NCI-H2107 (cell line): ENCODE results near the gene PCK1.

ENCODE experiments used
- DNase-seq: peaks from one replicate; lab custom pipeline; 2025; lab: John Stamatoyannopoulos, UW

Gene PCK1

DNA sequence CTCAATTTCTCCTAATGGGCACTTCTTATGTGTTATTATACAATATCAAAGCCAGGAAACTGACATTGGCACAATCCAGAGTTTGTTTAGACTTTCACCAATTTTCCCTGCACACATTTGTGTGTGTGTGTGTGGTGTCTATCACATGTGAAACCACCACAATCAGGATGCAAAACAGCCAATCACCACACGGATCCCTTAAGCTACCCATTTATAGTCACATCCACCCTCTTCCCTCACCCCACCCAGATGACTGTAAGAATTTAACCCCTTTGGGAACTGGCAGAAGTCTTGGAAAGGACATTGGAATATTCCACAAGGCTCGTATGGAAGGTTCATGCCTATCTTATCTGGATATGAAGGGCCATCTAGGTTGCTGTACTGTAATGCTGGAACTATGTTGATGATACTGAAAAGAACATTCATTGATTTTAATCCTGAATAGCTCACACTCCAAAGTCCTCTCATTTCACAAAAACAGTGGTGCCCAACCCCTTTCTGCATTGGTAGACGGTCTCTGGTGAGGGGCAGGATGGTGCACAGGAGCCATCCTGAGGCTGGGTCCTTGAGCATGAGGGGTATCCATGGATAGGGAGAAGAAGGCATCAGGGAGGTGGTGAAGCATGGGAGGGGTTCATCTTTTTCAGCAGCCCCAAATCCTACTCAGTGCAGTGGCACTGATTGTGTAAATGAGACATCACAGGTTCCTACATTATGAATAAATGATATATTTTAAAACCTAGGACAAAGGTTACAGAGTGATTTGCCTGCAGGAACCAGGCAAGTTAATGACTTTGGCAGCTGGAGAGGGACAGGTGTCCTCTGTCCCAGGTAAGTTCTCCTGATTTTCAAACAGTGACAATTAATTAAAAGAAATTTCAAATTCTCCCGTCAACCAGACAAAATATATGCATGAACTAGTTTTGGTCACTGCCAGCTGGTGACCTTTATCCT, 23.9 kb upstream of the PCK1 start:
- DNase-seq = no peak

DNA sequence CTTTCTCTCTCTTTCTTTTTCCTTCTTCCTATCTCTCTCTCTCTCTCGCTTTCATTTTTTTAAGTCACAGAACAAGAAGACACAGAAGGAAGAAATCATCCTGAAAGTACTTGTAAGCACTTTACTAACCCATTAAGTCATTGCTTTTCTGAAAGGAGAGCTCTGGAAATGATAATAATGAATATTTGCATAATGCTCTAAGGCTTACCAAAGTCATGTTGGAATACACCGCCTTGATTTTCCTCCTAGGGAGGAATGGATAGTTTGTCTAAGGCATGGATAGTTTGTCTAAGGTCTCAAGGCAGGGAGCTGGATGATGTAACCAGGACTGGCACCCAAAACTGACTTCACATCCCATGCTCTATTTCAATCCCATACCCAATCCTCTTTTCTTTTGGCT, 23.1 kb upstream of the PCK1 start:
- DNase-seq = no peak

DNA sequence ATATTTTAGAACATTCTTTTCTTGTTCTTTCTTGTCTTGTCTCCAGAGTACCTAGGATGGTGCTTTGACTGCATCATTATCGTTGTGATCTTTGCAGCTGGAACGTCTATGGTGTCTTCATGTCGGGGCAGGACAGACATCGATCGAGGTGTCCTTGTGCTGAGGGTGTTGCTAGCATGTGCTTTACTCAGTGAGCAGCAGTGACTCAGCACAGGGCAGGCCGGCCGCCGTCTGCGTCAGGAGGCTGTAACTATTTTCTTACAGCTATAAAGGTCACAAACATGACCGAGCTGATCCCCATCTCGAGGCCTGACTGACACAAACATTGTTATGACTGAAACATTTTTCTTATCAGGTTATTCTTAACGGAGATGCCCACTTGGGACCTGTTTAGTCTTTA, 21.0 kb upstream of the PCK1 start:
- DNase-seq = no peak

DNA sequence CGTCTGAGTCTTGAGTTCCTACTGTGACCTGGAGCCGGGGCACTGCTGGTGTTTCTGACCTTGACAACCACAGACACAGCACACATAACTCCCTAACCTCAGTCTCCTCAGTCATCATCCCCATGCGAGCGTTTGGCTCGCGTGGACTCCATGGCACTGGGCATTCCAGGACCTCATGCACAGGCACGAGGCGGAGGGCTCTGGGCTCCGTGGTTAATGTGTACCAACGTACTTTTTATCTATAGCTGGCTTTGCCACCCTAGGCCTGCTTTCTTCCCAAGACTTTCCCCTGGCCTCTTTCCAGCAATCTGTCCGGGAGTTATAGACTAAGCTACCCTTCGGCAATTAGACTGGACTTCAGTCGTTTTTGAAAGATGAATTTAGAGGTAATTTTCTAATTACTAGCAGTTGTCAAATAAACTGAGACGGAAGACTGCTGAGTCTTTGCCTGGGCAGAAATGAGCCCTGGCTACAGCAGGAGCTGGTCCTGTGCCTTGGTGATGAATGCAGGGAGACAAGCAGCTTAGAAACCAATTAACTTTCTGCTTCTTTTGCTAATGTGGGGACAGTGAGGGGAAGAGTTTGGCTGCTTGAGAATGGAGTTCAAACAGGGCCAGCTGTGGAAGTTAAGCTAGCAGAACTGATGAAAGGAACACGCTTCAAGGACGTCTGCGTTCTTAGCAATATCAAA, 19.9 kb upstream of the PCK1 start:
- no peak for DNase-seq

DNA sequence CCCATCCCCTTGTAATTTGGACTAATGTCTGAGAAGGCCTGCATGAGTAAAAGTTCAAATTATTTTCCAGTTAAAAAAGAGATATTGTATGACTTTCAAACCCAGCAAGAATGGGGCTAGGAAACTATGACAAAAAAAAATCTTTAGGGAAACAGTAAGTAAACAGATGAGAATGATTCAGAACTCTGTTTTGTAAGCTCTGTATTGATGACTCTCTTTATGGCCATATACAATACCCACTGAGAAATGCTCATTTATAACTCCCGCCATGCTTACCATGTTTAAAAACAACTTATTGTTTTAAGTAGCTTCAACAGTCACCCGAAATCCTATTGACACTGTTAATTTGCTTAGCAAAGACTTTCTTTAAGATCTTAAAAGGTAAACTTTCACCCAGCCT, 17.2 kb upstream of the PCK1 start:
- DNase-seq = no peak

DNA sequence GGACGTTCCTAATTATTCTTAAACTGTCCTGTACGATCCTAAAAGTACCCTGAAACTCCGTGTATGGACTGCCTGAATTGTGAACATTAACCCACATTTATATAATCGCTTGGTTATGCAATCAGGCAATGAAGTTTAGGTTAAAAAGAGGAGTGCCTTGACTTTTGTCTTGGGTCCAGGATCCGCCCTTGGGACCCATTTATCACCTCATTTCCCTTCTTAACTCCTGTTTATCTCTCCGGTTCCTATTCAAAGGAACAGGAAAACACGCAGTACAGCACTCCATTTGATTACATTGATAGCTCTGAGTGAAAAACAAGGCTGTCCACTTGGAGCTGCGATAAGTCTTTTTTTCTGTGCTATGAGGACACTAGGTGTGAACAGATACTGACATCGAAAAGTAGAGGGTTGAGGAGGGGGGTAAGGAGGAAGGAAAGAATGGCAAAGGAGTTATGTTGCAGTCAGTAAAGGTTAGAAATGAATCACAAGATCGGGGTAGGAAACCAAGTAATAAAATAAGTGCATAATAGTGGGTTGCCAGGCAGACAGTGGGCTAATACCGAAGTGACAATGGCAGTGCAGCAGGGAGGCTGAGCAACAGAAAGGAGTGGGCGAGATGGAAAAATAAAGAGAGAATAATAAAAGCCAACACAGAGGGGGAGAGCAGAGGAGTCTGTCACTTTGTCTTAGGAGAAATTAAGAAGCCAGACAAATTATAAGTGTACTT, 15.9 kb upstream of the PCK1 start:
- no peak for DNase-seq

DNA sequence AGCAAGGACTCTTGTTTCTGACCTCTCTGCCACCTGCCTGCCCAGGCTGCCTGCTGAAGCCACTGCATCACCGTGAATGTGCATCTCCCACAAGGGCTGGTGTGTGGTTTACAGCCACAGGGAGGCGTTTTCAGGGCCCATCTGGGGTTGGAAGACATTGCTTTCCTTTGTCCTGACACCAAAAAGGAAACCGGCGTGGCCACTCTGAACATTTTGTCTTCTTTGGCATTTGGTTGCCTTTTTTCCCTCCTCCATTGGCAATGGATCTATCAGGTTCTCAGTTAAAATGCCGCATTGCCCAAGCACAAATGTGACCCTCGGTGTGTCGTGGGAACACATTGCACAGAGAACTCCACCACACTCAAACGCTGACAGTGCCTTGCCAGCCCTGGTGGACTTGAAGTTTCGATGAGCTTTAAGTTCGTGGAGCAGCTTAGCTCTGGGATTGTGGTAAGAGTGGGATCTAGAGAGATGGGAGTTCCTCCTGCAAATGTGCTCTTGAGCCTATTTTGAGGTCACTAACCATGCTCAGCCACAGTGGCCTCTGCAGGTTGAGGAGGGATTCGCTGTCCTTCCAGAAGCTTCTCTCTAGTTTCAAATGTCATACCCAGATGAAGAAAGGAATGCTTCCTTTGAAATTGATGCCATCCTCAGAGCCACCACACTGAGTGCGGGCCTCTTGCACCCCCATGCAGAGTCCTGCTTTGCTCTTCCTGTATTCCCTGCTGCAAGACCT, 14.8 kb upstream of the PCK1 start:
- DNase-seq = no peak

DNA sequence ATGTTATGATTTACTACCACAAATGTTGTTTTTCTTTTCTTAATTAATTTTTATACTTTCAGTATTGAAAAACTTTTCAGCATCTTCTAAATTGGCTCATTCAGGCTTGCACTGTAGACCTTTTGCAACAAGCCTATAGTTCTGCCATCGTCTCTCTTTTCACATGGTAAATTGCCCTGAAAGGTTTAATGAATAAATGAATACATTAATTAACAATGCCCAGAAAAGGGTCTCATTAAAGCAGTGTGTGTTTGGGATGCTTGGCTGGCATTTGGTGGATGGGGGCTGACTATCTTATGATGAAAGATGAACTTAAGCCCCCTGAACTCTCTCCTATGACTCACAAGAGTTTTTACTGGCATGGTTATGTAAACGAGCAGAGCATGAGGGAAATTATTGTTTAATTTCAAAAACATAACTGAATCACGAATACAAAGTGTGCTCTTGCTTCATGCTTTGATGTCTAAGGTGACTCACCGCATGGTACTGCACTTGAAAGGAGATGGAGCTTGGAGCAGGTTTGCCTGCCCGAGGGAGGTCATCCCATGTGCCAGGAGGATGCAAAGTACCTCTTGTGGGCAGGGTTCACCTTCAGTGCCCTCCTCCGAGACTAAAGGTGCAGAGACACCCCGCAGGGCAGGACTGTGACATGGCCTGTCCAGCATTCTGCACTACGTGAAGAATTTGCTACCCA, 13.8 kb upstream of the PCK1 start:
- no peak for DNase-seq

DNA sequence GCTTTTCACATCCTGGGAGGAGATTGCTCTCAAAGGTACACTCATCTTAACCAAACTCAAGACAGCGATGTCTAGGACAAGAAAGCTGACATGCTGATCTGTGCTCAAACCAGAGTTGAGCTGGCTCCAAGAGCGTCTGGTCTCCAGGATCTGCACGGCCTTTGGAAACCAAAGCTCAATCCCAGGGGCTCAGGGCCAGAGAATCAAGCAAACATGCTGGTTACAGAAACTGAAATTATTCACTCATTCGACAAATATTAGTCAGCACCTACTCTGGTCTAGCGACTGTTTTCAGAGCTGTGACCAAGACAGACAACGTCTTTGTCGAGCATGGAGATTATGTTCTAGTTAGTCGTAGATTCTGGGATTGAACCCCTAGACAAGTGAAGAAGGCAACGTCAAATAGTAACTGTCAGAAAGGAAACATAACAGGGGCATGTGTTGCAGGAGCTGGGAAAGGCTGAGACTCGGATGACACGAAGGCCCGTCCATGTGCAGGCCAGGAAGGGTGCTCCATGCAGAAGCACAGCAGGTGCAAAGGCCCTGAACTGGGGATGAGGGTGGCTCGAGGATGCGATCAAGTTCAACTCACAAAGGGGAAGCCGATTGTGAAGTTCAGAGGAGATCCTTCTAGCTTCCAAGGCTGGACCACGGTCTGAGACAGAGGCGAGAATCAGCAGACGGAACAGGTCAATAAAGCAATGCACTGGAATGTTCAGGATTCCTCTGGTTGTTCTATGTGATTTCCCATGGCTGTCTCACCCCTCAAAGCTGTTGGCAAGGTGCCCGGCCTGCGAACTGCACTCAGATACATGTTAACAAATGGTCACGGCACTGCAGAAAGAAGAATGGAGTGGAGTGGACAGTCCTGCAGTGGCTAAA, 12.5 kb upstream of the PCK1 start:
- no peak for DNase-seq

DNA sequence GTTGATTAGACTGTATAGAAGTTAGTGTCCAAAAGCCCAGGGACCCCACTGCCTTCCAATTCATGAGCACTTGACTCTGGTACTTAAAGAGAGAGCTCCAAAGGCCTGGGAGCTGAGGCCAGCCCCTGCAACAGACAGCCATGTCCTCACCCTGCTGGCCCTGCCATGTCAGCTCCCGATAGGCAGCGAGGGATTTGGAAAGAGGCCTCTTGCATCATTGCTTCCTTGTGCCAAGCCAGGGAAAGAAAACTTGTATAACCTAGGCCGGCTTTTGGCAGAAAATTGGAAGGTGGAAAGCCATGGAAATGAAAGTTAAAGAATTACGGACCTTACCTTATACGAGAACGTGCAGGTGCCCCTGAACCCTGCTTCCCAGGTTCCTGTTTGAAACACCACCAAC, 8.4 kb upstream of the PCK1 start:
- DNase-seq = no peak

DNA sequence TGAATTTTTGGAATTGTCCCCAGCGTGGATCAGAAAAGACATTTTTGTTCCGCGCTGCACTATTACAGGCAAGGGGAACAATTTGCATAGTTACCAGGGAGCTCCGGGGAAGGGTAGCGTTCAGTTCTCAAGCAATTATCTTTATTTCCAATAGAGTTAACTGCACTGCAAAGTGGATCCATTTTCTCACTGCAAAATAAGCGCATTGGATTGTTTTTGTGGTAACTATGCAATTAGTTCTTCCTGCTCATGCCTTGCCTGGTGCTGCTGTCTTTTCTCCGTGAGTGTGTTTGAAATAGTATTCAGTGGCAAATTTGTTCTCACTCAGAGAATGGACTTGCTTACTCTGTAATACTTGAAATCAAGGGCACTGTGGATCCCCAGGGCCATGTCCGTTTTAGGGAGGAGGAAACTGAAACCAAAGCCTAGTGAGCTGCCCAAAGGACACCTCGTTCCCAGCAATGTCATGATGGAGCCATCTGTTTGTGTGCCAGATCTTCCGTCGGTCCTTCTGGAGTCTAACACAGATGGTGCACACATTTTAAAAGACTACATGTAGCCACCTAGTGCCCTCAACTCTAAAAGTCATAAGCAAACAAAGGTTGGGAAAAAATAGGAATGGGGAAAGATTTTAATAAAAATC, 7.4 kb upstream of the PCK1 start:
- DNase-seq = no peak

DNA sequence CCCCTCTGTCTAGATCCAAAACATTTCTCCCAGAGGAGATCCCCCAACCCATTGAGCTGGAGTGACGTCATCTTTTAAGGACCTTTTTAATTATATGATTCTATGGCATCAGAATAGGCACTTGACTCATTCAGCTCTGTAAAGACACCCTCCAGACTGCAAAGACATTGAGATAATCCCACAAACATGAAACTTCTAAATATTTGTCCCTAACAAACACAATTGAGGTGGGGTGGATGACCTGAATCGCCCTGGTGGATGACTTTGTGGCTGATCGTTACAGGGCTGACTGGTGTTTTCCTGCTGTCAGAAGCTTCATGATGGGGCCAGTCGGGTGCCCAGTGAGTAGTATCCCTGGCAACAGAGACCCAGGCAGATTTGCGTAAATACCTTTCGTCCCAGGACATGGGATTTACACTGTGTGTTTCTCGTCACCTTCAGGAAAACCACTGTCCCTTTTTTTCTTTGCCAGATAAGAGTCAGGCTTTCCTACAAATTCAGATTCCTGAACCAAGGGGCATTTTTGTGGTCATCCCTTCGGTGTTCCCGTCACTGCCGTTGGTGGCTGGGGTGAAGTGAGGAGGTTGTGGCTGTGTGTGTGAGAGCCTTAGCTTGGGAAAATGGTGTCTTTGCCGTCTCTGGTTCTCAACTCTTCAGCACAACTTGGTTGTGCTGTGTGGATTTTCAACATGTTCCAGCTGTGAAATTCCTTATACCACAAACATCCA, 5.3 kb upstream of the PCK1 start:
- DNase-seq = no peak

DNA sequence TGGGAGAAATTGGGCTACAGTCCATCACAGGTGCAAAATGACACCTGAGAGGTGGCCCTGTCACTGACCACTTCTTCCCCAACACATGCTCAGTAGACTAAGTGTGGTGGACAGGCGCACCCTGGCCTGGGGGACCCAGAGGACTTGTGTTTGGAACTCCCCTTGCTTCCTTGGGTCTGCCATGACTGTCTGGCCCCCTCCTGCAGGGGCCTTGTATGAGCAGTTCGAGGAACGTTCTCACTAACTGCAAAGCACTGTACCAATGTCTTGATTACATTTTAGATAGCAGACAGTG, 4.0 kb upstream of the PCK1 start:
- no peak for DNase-seq

DNA sequence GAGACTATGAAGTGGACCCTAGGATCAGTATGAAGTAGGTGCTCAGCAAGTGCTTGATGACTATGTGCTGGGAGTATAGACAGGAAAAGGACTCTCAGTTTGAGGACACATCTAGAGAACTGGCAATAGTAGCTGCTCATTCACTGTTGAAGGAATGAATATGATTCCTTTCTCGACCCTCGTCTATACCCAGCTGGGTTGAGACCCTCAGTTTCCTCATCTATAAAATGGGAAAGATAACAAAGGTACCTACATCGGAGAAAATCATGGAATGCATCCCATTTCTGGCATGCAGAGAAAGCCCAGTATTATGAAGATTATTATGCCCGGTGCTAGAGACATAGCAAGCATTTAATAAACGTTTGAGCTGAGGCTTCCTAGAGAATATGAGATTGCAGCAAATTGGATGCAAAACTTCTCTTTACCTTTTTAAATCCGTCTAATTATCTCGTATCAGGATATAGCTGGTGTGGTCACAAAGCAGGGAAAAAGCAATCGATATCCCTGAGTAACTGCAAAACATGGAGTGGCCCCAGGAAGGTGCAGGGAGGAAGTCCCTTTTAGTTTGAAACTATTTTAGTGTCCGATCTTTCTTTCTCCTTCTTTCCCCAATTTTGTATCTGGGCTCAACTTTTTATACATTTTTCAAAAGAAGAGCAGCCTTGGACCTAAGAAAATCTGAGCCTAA, 2.8 kb upstream of the PCK1 start:
- DNase-seq = no peak

DNA sequence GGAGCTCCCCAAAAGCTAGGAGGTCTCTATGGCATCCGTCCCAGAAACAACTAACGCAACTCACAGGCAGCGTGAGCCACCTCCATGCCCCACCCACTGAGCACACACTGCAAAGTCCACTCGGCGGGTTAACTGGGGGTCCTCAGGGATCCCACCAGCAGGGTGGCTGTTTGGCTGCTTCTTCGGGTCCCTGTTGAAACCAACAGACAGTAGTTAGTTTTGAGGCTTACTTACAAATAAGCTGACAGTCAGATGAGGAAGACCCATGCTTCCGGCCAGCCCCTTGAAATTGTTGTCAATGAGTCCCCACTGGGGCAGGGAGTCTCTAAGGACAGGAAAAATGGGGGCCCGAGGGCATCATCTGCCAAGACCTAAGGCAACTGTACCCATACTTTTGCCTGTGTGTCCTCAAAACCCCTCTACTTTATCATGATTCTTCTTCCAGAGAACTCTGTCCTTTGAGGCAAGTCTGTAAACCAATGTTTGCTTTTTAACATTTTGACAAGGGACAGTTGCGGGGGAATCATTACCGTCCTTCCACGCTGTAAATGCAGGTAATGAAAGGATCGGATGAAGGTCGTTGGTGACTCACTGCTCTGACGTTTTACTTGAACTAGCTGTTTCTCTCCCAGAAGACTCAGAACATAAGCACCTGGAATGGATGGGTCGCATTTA, 2.2 kb upstream of the PCK1 start:
- DNase-seq = no peak

DNA sequence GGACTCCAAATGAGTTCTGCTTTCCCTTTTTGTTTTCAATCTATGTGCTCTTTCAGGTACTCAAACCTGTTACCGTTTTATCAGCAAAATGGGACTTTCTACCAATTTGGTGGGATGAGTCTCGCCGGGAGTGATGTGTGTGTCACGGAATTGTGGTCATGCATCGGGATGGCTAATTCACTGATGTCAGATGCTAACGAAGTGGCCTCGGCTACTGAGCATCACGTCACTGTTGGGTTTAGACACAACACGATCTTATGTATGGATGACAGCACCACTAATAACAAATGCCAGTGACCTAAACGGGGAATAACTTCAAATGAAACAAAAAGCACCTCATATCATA, 1.6 kb upstream of the PCK1 start:
- DNase-seq = no peak

DNA sequence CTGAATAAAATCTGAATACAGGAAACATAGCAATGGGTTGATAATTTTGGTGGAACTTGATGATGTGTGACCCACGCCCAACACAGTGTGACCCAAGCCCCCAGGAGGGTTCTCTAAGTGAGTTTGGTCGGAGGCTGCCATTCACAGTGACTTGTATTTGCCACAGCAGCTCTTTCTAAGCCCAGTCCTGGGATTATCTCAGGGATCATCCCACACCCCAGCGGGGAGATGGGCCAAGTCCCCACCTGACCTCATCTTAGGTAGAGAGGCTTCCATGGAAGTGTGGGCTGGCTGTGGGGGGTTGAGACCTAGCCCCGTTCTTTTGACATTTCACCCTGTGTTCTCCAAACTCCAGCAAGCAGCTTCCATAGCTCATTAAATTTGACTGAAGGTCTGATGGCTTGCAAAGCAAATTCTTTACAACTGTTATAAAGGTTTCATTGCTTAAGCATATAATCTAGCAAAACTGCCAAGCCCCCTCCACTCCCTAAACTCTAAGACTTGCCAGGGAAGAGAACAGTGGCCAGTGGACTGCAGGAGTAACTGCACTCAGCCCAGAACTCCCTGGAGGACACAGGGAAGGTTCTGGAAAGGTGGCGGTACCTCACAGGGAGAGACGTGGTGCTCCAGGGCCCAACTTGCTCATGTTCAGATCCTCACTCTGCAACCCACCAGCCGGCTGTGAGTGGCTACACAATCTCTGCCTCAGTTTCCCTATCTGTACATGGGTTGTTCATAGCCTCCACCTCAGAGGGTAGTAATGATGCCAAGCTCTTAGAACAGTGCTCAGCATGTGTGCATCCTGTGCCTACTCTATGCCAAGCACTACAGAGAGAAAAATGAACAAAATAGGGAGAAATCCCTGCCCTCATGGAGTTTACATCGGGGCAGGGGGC, 1.0 kb upstream of the PCK1 start:
- DNase-seq = no peak
